Measurements from ENCODE around the gene ITPR1.

- TF ChIP-seq TEAD4 (IDR thresholded peaks at IDR 0.05; ENCODE audit: borderline replicate concordance, insufficient read depth) (no peak), USF1 (IDR thresholded peaks at IDR 0.05; ENCODE audit: borderline replicate concordance, low read depth) (no peak), CTCF (IDR thresholded peaks at IDR 0.05) (no peak), REST (IDR thresholded peaks at IDR 0.05; ENCODE audit: low read depth, low read length) (no peak)
These were observed 263.1 kb downstream of the ITPR1 start for GRCh38 chr3:4756057-4756775.

Data from SK-N-SH (cell line).